Activated T-cell treated with anti-CD3 and anti-CD28 coated beads for 4 hours (primary cell): Measurements from ENCODE around the gene DDX39A.
"Not testable (repeated sequence)": the region's sequence is repeated elsewhere in the genome, so short reads cannot be mapped to it uniquely, and the experiment has no call there.

Source experiments
- DNase-seq: peaks from one replicate; pipeline ENCODE4 v3.0.0-alpha.2; 2020

Gene DDX39A

DNA sequence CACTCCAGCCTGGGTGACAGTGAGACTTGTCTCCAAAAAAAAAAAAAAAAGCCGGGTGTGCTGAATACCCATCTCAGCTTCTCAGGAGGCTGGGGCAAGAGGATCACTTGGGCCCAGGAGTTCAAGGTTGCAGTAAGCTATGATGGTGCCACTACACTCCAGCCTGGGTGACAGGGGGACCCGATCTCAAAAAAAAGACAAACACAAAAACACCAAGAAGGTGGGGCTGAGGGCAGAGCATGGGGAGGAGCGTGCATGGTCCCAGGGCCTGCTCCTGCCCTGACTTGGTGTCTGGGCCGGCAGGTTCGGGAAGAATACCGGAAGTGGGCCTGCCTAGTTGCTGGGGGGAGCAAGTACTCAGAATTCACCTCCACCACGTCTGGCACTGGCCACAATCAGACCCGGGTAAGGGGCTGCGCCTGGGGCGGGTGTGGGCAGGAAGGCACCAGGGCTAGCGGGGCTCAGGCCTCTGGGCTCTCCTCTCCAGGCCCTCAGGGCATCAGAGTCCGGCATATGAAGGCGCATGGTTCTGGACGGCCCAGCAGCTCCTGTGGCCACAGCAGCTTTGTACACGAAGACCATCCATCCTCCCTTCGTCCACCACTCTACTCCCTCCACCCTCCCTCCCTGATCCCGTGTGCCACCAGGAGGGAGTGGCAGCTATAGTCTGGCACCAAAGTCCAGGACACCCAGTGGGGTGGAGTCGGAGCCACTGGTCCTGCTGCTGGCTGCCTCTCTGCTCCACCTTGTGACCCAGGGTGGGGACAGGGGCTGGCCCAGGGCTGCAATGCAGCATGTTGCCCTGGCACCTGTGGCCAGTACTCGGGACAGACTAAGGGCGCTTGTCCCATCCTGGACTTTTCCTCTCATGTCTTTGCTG, 11.3 kb downstream of the DDX39A start:
- no peak for DNase-seq

DNA sequence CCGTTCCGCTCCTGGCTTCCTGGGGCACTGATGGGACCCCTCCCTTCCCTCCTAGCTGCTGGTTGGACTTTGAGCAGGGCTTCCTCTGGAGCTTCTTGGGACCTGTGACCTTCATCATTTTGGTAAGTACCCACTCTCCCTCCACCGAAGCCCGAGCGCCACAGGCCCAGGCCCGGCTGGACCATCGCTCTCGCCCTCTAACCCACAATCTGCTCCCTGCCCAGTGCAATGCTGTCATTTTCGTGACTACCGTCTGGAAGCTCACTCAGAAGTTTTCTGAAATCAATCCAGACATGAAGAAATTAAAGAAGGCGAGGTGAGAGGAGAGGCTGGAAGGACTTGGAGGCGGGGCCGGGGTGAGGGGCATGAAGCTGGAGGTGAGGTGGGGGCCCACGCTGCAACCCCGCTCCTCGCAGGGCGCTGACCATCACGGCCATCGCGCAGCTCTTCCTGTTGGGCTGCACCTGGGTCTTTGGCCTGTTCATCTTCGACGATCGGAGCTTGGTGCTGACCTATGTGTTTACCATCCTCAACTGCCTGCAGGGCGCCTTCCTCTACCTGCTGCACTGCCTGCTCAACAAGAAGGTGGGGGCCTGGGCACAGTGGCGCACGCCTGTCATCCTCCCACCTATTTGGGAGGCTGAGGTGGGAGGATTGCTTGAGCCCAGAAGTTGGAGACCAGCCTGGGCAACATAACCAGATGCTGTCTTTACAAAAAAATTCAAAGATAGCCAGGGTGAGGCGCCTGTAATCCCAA, 12.3 kb downstream of the DDX39A start:
- no peak for DNase-seq

DNA sequence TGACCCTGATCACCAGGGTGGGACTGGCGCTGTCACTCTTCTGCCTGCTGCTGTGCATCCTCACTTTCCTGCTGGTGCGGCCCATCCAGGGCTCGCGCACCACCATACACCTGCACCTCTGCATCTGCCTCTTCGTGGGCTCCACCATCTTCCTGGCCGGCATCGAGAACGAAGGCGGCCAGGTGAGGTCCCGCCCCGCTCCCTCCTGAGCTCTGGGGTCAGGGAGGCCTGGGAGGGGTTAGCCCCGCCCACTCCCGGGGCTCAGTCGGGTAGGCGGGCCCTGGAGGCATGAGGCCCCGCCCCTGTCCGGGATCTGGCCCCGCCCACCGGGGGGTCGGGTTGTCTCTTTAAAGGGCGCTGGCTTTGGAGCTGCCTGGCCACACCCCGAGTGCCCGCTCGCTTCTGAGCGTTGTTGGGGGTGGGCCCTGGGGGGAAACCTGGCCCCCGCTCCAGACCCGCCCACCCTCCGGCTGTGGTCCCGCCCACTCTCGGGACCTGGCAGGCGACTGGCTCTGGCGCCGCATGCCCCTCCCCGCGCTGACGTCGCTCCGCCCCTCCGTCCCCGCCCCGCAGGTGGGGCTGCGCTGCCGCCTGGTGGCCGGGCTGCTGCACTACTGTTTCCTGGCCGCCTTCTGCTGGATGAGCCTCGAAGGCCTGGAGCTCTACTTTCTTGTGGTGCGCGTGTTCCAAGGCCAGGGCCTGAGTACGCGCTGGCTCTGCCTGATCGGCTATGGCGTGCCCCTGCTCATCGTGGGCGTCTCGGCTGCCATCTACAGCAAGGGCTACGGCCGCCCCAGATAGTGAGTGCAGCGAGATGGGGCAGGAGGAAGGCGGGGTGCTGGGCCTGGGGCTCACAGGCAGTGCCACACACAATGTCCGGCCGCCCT, 13.1 kb downstream of the DDX39A start:
- DNase-seq, result peak; percentile 85

DNA sequence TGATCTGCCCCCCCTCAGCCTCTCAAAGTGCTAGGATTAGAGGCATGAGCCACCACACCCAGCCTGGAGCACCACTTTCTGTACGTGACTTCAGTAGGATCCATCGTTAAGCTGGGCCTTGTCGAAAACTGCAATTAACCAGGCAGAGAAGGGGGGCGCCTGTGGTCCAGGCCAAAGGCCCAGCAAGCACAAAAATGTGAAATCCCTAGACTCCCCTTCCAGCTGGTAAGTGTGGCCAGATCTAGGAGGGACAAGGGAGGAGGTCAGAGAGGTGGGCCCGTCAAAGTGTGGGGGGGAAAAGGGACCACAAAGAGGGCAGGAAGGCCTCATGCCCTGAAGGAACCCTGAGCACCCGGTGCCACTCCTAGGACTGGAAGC, 13.8 kb downstream of the DDX39A start:
- DNase-seq, result no peak

DNA sequence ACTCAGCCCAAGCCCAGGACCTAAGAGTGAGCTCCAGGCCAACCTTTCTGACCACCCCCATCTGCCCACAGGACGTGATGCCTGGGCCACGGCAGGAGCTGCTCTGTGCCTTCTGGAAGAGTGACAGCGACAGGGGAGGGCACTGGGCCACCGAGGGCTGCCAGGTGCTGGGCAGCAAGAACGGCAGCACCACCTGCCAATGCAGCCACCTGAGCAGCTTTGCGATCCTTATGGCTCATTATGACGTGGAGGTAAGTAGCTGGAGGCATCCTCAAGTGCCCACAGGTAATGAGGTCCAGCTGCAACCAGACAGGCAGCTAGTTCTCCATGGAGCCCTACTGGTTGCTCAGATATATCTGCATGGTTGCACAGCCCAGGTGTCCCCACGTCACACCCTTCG, 14.8 kb downstream of the DDX39A start:
- DNase-seq, result no peak

DNA sequence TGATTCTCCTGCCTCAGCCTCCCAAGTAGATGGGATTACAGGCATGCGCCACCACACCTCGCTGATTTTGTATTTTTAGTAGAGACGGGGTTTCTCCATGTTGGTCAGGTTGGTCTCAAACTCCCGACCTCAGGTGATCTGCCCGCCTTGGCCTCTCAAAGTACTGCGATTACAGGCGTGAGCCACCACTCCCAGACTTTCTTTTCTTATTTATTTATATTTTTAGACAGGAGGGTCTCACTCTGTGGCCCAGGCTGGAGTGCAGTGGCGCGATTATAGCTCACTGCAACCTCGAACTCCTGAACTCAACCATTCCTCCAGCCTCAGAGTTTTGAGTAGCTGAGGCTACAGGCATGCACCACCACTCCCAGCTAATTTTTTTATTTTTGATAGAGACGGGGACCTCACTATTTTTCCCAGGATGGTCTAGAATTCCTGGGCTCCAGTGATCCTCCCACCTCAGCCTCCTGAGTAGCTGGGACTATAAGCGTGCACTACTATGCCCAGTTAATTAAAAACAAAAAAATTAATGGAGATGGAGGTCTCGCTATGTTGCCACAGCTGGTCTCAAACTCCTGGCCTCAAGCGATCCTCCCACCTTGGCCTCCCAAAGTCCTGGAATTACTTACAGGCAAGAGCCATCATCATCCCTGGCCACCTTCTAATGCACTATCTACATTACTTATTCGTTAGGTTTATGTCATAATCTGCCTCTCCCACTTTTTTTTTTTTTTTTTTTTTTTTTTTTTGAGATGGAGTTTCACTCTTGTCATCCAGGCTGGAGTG, 15.8 kb downstream of the DDX39A start:
- DNase-seq, result not testable (repeated sequence)

DNA sequence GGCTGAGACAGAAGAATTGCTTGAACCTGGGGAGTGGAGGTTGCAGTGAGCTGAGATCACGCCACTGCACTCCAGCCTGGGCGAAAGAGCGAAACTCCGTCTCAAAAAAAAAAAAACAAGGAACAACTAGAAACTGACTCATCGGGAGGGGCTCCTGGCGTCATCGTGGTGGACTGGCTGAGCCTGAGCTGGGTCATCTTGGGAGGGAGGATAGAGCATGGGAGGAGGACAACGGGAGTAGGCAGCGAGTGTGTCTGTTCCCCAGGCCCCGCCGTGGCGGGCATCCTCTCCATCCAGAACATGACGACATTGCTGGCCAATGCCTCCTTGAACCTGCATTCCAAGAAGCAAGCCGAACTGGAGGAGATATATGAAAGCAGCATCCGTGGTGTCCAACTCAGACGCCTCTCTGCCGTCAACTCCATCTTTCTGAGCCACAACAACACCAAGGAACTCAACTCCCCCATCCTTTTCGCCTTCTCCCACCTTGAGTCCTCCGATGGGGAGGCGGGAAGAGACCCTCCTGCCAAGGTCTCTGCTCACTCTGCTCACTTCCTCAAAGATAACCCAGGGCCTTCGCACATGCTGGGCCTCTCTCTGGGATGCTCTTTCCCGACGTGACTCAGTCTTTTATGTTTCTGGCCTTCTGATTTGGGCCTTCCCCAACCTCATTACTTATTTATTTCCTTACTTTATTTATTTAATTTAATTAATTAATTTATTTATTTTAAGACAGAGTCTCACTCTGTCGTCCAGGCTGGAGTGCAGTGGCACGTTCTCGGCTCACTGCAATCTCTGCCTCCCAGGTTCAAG, 16.6 kb downstream of the DDX39A start:
- DNase-seq, result no peak

DNA sequence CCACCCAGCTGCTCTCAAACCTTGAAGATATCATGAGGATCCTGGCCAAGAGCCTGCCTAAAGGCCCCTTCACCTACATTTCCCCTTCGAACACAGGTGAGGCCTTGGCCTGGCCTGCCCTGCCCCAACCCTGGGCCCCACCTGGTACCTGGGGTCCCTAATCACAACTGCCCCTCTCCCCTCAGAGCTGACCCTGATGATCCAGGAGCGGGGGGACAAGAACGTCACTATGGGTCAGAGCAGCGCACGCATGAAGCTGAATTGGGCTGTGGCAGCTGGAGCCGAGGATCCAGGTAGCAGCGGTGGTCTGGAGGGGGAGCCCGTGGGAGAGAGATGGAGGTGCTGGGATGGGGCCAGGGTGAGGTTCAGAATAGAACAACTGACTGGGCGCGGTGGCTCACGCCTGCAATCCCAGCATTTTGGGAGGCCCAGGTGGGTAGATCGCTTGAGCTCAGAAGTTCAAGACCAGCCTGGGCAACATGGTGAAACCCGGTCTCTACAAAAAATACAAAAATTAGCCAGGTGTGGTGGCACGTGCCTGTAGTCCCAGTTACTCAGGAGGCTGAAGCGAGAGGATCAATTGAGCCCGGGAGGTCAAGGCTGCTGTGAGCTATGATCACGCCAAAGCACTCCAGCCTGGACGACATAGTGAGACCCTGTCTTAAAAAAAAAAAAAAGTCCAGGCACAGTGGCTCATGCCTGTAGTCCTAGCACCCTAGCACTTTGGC, 17.5 kb downstream of the DDX39A start:
- no peak for DNase-seq

DNA sequence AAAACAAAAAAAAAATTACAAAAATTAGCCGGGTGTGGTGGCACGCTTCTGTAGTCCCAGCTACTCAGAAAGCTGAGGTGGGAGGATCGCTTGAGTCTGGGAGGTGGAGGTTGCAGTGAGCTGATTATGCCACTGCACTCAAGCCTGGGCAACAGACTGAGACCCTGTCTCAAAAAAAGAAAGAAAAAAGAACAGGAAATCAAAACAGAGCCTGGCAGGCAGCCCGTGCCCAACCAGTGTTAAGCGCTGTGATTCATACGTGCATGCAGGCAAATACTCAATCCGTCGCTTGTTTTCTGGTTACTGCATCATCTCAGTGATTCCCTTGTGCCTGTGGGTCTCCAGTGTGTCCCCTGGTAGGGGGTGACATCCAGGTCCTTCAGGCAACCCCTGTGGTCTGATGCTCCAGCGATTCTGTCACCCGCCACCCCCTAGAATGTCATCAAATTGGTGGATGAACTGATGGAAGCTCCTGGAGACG, 18.1 kb downstream of the DDX39A start:
- DNase-seq, result no peak

DNA sequence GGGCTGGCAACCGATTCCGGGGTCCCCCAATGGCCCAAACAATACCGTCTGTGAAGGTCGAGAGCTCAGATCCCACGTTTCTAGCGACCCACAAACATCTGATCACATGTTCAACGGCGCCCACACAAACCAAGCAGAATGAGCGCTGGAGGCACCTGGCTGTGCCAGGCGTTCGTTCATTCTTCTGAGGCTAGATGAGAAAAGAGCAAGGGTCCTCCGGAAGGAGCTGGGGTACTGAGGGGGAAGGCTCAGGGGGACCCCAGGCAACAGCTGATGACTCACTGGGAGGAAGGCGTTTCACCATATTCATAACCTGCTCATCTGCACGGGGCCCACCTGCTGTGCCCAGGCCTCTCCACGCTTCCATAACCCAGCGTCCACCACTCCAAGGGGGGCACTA, 22.0 kb downstream of the DDX39A start:
- DNase-seq, result not testable (repeated sequence)

DNA sequence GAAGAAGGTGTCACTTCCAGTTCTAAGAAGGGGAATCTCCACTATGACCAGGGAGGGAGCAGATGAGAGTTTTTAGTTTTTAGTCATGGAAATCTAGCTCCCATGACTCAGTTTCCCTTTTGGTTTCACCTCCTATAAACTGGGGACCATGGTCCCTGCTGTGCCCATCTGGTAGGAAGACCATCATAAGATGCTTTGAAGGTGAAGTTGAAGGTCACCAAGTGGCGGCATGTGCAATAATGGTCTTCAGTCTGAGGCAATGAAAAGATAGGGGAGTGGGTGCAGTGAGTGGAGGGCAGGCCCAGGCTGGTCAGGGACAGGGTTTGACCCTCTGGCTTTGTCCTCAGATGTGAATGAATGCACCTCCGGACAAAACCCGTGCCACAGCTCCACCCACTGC, 22.4 kb downstream of the DDX39A start:
- not testable (repeated sequence) for DNase-seq

DNA sequence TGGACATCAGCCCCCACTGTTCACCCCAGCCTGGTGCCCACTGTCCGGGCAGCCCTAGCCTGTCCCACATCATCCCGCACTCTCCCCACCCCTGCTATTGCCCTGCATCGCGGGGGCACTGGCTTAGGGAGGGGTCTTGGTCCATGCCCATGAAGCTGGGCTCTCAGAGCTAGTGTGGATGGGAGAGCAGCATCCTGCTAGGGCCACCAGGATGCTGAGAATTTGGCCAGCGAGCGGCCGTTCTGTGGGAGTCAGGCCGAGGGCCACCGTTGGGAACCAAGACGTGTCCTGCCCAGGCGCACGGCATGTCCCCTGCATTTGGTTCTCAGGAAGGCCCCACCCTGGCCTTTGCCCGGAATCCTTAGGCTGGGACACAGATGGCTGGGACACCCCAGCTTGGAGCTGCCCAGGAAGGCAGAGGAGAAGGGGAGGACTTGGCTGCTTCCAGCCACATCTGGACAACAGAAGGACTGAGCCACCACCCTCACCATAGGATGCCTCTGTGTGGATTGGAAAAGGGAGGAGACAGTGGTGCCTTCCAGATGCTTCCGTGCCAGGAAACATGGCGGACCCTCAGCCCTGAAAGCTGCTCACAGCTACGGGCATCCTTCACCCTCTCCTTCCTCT, 23.3 kb downstream of the DDX39A start:
- DNase-seq, result no peak

DNA sequence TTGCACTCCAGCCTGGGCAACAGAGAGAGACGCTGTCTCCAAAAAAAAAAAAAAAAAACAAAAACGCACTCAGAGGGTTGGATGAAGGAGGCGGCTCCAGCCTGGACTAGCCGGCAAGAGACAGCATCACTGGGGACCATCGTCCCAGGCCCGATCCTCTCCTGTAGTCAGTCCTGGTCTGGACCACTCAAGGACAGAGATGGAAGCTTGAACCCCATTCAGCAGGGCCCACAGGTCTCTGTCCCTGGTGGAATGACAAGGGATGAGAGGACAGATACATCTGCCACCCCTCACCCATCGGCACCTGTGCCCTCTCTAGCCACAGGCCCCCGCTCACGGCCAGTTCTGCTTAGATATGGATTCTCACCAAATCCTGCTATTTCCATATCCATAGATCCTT, 23.9 kb downstream of the DDX39A start:
- DNase-seq, result no peak

DNA sequence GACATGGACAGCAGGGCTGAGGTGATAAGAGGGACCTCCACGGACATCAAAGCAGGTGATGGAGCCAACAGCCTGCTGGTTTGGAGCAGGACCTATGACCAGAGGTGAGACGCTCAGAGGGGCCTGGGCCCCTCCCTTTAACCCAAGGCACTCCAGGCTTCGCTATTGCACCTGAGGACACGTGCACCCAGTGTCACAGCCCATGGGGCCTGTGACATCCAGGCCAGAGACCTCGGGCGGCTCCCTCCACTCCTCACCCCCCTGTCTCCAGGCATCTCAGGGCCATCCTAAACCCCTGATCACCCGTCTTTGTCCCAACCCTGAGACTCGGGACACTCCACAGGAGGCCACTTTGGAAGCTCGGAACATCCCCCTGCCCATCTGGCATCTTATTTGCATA, 25.0 kb downstream of the DDX39A start:
- no peak for DNase-seq

DNA sequence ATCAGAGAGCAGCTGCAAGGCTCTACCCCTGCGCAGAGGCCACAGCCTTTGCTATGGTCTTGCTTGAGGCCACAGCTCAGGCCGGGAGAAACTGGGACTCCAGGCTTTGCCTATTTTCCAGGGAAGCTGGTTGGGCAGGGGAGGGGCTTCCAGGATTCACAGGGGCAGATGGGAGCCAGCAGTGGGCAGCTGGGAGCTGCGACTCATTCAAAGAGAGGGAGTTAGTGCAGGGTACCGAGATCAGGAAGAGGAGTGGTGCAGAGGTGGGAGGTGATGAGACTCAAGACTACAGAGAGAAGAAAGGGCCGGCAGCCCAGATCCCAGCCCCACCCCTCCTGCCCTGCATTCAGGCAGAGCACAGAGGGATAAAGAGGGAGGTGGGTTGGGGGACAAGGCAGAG, 25.8 kb downstream of the DDX39A start:
- DNase-seq, result no peak

DNA sequence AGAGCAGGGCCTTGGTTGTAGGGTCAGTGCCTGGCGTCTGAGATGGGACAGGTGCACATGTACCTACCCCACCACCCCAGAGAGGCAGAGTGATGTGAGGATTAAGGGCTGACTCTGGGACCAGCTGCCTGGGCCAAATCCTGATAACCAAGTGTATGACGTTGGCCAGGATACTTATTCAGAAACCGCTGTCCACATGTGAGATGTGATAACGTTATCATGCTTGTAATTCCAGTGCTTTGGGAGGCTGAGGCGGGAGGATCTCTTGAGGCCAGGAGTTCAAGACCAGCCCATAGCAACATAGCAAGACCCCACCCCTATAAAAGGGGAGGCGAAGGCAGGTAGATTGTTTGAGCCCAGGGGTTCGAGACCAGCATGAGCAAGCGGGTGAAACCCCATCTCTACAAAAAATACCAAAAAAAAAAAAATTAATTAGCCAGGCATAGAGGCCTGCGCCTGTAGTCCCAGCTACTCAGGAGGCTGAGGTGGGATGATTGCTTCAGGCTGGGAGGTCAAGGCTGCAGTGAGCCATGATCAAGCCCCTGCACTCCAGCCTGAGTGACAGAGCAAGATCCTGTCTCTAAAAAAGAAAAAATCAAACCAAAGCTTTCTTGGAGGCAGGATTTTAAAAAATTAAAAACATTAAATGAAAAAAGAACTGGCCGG, 27.9 kb downstream of the DDX39A start:
- DNase-seq, result no peak

DNA sequence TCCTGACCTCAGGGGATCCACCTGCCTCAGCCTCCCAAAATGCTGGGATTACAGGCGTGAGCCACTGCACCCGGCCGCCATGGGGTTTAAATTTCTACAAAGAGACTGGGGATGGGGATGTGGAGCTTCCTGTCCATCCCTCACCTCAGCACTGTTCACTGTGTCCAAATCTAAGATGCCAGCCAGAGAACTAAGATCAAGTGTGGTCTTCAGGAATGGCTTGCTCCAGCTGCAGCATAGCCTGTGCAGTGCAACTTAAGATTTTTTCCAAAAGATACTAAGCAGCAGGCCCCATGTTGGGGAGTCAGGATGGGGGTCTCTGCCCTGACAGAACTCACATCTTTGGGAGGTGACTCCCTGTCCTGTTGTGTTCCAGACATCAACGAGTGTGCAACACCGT, 28.6 kb downstream of the DDX39A start:
- no peak for DNase-seq

DNA sequence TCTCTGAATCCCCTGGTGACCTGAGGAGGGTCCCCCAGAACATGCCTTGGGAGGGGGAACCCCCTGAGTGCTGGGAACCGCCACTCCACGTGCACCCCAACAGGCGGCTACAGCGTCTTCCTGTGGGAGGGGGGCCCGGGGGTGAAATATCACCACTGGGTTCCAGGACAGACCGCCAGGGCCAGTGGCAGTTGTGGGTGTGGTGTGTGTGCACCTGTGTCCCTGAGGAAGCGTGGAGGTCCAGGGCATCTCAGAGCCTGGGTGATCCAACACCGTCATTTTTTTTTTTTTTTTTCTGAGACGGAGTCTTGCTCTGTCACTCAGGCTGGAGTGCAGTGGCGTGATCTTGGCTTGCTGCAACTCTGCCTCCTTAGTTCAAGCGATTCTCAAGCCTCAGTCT, 33.6 kb downstream of the DDX39A start:
- no peak for DNase-seq
